Esophagus muscularis mucosa (tissue), 3 donors: ENCODE data around the gene MPRIP.

Experiments used
- POLR2A ChIP-seq: fragments of 450-650 bp; IDR thresholded peaks from one replicate; pipeline ENCODE4 v1.6.1; 2017; ENCODE audit warnings: antibody characterized with exemption, moderate library complexity, mild to moderate bottlenecking, low read depth
- TF ChIP-seq, protein P1 (sequence below), 3 experiments: fragments of 200-600 bp in 2 of 3; fragments of 450-650 bp in 1 of 3; sonication (generic) in 2 of 3; IDR thresholded peaks; one replicate each; pipeline ENCODE4 v1.5.1; 2017 to 2019; ENCODE audit warnings: antibody characterized with exemption in 3 of 3, mild to moderate bottlenecking in 2 of 3, moderate library complexity in 1 of 3

DNA sequence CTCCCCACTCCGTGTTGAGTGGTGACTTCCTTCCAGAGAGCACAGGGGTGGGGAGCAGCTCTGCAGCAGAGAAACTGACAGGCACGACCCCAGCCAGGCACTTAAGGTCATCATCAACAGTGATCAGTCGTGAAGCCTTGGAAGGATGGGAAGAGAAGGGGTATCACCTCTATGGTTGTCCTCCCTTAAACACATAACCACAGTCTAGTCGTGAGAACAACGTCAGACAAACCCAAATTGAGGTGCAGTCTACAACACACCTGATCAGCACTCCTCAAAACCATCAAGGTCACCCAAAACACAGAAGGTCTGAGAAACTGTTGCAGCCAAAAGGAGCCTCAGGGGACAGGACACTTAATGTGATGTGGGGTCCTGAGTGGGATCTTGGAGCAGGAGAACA, 68.3 kb downstream of the MPRIP start:
- TF ChIP-seq POLR2A = no peak
- TF ChIP-seq, protein P1, sequence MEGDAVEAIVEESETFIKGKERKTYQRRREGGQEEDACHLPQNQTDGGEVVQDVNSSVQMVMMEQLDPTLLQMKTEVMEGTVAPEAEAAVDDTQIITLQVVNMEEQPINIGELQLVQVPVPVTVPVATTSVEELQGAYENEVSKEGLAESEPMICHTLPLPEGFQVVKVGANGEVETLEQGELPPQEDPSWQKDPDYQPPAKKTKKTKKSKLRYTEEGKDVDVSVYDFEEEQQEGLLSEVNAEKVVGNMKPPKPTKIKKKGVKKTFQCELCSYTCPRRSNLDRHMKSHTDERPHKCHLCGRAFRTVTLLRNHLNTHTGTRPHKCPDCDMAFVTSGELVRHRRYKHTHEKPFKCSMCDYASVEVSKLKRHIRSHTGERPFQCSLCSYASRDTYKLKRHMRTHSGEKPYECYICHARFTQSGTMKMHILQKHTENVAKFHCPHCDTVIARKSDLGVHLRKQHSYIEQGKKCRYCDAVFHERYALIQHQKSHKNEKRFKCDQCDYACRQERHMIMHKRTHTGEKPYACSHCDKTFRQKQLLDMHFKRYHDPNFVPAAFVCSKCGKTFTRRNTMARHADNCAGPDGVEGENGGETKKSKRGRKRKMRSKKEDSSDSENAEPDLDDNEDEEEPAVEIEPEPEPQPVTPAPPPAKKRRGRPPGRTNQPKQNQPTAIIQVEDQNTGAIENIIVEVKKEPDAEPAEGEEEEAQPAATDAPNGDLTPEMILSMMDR (IDR thresholded peaks at IDR 0.05) = no peak
